HEK293 (cell line): Measurements from ENCODE around the gene ELMO1.

Source experiments
- REST ChIP-seq: fragments of 450-650 bp; formaldehyde crosslinking; IDR thresholded peaks from 2 replicates; pipeline ENCODE4 v1.5.1; 2016; ENCODE audit warnings: missing biosample characterization, missing genetic modification characterization
- SALL2 ChIP-seq: fragments of 450-650 bp; formaldehyde crosslinking; IDR thresholded peaks from 2 replicates; pipeline ENCODE4 v1.5.0; 2017; ENCODE audit warnings: missing biosample characterization, mild to moderate bottlenecking, missing genetic modification characterization, borderline replicate concordance
- YY1 ChIP-seq: fragments of 450-650 bp; formaldehyde crosslinking; IDR thresholded peaks from 2 replicates; pipeline ENCODE4 v1.5.1; 2018; ENCODE audit warnings: missing biosample characterization, missing genetic modification characterization
- ZBTB49 ChIP-seq: fragments of 450-650 bp; formaldehyde crosslinking; IDR thresholded peaks from 2 replicates; pipeline ENCODE4 v1.5.1; 2016; ENCODE audit warnings: missing biosample characterization, missing genetic modification characterization, low read depth
- ZNF274 ChIP-seq, 2 experiments: fragments of 200-500 bp in 1 of 2; fragments of 450-650 bp in 1 of 2; sonication (Bioruptor generic) in 1 of 2; formaldehyde crosslinking in 1 of 2; IDR thresholded peaks; 2 replicates each; pipeline versions ENCODE4 v1.5.1 to v1.6.1; 2014 to 2016; ENCODE audit warnings: borderline replicate concordance in 1 of 2, inconsistent platforms in 1 of 2, low read length in 1 of 2, missing biosample characterization in 1 of 2, missing genetic modification characterization in 1 of 2
- ZNF302 ChIP-seq: fragments of 450-650 bp; formaldehyde crosslinking; IDR thresholded peaks from 2 replicates; pipeline ENCODE4 v1.5.1; 2016; ENCODE audit warnings: missing biosample characterization, missing genetic modification characterization, low read depth
- ZNF621 ChIP-seq: fragments of 450-650 bp; formaldehyde crosslinking; IDR thresholded peaks from 2 replicates; pipeline ENCODE4 v1.5.1; 2017; ENCODE audit warnings: missing biosample characterization, missing genetic modification characterization
- ZNF768 ChIP-seq: fragments of 450-650 bp; formaldehyde crosslinking; IDR thresholded peaks from 2 replicates; pipeline ENCODE4 v1.5.1; 2018; ENCODE audit warnings: missing biosample characterization, mild to moderate bottlenecking, missing genetic modification characterization
- ZSCAN5A ChIP-seq: fragments of 450-650 bp; formaldehyde crosslinking; IDR thresholded peaks from 2 replicates; pipeline ENCODE4 v1.5.1; 2016; ENCODE audit warnings: missing biosample characterization, missing genetic modification characterization
- TF ChIP-seq, protein P1 (sequence below): fragments of 450-650 bp; formaldehyde crosslinking; IDR thresholded peaks from 2 replicates; pipeline ENCODE4 v1.5.1; 2016; ENCODE audit warnings: missing biosample characterization, missing genetic modification characterization, borderline replicate concordance
- TF ChIP-seq, protein P2 (sequence below): fragments of 450-650 bp; formaldehyde crosslinking; IDR thresholded peaks from 2 replicates; pipeline ENCODE4 v1.5.1; 2016; ENCODE audit warnings: missing biosample characterization, missing genetic modification characterization
- TF ChIP-seq, protein P3 (sequence below): fragments of 450-650 bp; formaldehyde crosslinking; IDR thresholded peaks from 2 replicates; pipeline ENCODE4 v1.5.1; 2016; ENCODE audit warnings: missing biosample characterization, missing genetic modification characterization, borderline replicate concordance

- TF ChIP-seq SALL2 (tag by site-specific recombination) = no peak
- no peak for TF ChIP-seq ZNF621
- TF ChIP-seq, protein P1, sequence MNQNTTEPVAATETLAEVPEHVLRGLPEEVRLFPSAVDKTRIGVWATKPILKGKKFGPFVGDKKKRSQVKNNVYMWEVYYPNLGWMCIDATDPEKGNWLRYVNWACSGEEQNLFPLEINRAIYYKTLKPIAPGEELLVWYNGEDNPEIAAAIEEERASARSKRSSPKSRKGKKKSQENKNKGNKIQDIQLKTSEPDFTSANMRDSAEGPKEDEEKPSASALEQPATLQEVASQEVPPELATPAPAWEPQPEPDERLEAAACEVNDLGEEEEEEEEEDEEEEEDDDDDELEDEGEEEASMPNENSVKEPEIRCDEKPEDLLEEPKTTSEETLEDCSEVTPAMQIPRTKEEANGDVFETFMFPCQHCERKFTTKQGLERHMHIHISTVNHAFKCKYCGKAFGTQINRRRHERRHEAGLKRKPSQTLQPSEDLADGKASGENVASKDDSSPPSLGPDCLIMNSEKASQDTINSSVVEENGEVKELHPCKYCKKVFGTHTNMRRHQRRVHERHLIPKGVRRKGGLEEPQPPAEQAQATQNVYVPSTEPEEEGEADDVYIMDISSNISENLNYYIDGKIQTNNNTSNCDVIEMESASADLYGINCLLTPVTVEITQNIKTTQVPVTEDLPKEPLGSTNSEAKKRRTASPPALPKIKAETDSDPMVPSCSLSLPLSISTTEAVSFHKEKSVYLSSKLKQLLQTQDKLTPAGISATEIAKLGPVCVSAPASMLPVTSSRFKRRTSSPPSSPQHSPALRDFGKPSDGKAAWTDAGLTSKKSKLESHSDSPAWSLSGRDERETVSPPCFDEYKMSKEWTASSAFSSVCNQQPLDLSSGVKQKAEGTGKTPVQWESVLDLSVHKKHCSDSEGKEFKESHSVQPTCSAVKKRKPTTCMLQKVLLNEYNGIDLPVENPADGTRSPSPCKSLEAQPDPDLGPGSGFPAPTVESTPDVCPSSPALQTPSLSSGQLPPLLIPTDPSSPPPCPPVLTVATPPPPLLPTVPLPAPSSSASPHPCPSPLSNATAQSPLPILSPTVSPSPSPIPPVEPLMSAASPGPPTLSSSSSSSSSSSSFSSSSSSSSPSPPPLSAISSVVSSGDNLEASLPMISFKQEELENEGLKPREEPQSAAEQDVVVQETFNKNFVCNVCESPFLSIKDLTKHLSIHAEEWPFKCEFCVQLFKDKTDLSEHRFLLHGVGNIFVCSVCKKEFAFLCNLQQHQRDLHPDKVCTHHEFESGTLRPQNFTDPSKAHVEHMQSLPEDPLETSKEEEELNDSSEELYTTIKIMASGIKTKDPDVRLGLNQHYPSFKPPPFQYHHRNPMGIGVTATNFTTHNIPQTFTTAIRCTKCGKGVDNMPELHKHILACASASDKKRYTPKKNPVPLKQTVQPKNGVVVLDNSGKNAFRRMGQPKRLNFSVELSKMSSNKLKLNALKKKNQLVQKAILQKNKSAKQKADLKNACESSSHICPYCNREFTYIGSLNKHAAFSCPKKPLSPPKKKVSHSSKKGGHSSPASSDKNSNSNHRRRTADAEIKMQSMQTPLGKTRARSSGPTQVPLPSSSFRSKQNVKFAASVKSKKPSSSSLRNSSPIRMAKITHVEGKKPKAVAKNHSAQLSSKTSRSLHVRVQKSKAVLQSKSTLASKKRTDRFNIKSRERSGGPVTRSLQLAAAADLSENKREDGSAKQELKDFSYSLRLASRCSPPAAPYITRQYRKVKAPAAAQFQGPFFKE = no peak
- TF ChIP-seq, protein P2, sequence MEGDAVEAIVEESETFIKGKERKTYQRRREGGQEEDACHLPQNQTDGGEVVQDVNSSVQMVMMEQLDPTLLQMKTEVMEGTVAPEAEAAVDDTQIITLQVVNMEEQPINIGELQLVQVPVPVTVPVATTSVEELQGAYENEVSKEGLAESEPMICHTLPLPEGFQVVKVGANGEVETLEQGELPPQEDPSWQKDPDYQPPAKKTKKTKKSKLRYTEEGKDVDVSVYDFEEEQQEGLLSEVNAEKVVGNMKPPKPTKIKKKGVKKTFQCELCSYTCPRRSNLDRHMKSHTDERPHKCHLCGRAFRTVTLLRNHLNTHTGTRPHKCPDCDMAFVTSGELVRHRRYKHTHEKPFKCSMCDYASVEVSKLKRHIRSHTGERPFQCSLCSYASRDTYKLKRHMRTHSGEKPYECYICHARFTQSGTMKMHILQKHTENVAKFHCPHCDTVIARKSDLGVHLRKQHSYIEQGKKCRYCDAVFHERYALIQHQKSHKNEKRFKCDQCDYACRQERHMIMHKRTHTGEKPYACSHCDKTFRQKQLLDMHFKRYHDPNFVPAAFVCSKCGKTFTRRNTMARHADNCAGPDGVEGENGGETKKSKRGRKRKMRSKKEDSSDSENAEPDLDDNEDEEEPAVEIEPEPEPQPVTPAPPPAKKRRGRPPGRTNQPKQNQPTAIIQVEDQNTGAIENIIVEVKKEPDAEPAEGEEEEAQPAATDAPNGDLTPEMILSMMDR (tag by site-specific recombination) = no peak
- no peak for TF ChIP-seq ZSCAN5A (tag by site-specific recombination)
- TF ChIP-seq REST (tag by site-specific recombination) = no peak
- TF ChIP-seq YY1 = no peak
- no peak for TF ChIP-seq ZNF768 (tag by site-specific recombination)
- TF ChIP-seq, protein P3, sequence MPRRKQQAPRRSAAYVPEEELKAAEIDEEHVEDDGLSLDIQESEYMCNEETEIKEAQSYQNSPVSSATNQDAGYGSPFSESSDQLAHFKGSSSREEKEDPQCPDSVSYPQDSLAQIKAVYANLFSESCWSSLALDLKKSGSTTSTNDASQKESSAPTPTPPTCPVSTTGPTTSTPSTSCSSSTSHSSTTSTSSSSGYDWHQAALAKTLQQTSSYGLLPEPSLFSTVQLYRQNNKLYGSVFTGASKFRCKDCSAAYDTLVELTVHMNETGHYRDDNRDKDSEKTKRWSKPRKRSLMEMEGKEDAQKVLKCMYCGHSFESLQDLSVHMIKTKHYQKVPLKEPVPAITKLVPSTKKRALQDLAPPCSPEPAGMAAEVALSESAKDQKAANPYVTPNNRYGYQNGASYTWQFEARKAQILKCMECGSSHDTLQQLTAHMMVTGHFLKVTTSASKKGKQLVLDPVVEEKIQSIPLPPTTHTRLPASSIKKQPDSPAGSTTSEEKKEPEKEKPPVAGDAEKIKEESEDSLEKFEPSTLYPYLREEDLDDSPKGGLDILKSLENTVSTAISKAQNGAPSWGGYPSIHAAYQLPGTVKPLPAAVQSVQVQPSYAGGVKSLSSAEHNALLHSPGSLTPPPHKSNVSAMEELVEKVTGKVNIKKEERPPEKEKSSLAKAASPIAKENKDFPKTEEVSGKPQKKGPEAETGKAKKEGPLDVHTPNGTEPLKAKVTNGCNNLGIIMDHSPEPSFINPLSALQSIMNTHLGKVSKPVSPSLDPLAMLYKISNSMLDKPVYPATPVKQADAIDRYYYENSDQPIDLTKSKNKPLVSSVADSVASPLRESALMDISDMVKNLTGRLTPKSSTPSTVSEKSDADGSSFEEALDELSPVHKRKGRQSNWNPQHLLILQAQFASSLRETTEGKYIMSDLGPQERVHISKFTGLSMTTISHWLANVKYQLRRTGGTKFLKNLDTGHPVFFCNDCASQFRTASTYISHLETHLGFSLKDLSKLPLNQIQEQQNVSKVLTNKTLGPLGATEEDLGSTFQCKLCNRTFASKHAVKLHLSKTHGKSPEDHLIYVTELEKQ = no peak
- no peak for TF ChIP-seq ZNF302 (tag by site-specific recombination)
- no peak for TF ChIP-seq ZBTB49
- no peak for TF ChIP-seq ZNF274 (IDR thresholded peaks at IDR 0.05; ENCODE audit: low read length)
- TF ChIP-seq ZNF274 (tag by site-specific recombination; IDR thresholded peaks at IDR 0.05; ENCODE audit: borderline replicate concordance) = no peak
Observed at GRCh38 chr7:37414352-37414983, 34.2 kb downstream of the ELMO1 start.
